Activated T-cell treated with anti-CD3 and anti-CD28 coated beads, Interleukin-2, amount 50 U/mL, for 24 hours (primary cell): ENCODE results near the gene NKX1-1.

ENCODE experiments used
- DNase-seq: peaks from one replicate; pipeline ENCODE4 v3.0.0-alpha.2; 2020
- H3K27ac Mint-ChIP-seq: 2 replicates; pipeline ENCODE4 v1.8.0; 2020; ENCODE audit warnings: mild to moderate bottlenecking, mixed read lengths
- H3K27me3 Mint-ChIP-seq: 2 replicates; pipeline ENCODE4 v1.8.0; 2020; ENCODE audit warnings: mixed read lengths
- H3K36me3 Mint-ChIP-seq: 2 replicates; pipeline ENCODE4 v1.8.0; 2020; ENCODE audit warnings: low read depth, mixed read lengths
- H3K4me1 Mint-ChIP-seq: 2 replicates; pipeline ENCODE4 v1.8.0; 2020; ENCODE audit warnings: low read depth, mixed read lengths
- H3K4me3 Mint-ChIP-seq: 2 replicates; pipeline ENCODE4 v1.8.0; 2020; ENCODE audit warnings: mild to moderate bottlenecking, moderate library complexity, mixed read lengths
- H3K9me3 Mint-ChIP-seq: 2 replicates; pipeline ENCODE4 v1.8.0; 2020; ENCODE audit warnings: mixed read lengths

The NKX1-1 gene

DNA sequence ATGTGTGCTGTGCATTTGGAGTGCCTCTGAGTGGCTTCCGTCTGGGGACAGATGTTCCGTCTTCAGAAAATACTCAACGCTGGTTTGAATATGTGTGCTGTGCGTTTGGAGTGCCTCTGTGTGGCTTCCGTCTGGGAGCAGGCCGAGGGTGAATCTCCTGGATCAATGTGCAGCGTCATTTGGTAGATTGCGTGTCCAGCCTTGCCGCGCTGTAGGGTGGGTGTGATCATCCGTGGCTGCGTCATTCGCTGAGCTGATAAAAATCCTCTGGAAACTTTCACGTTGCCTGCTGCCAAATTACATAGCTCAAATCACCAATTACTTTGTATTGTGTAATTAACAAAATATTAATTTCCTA is 47.1 kb downstream of the NKX1-1 start:
- Mint-ChIP-seq H3K27me3 (no peaks in the 10 kb centered on the region), H3K27ac (no peak overlapping the region), H3K4me3 (no peak overlapping the region), H3K9me3 (no peaks in the 10 kb centered on the region), H3K36me3 (peaks cover 51% of the 10 kb centered on the region), H3K4me1 (no peaks in the 10 kb centered on the region)
- no peak for DNase-seq

DNA sequence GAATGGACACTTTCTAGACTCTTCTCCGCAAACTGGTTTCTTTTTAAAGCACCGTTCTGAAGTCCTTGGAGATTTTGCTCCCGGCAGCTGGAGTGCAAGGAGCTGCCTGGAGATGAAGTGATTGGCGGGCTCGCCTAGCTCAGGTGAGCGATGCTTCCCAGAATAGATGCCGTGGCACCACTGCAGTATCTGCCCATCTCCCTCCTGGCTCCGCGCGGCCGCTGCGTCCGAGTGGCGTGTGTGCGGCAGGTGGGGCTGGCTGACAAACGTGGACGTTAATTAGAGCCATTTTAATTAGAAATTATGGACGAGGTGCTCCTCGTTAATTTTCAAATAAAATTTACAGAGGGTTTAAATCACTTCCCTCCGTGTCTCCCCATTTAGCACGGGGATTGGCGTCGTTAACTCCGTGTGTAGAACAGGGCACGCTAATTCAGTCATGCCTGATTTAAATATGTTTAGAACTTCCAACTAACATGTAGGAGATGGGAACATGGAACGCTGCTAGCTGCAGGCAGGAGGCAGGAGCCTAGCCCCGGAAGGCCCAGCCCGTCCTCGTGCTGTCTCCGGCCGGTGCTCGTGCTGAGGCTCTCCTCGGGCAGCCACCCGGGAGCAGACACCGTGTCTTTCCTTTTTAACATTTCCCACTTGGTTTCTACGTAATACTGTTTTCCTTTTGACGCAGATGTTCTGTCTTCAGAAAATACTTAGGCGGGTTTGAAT is 47.7 kb downstream of the NKX1-1 start:
- H3K36me3 Mint-ChIP-seq: peaks cover 50% of the 10 kb centered on the region
- H3K4me3 Mint-ChIP-seq: no peak overlapping the region
- H3K27ac Mint-ChIP-seq: no peak overlapping the region
- H3K4me1 Mint-ChIP-seq: no peaks in the 10 kb centered on the region
- H3K27me3 Mint-ChIP-seq: no peaks in the 10 kb centered on the region
- no peak for DNase-seq
- H3K9me3 Mint-ChIP-seq: no peaks in the 10 kb centered on the region

DNA sequence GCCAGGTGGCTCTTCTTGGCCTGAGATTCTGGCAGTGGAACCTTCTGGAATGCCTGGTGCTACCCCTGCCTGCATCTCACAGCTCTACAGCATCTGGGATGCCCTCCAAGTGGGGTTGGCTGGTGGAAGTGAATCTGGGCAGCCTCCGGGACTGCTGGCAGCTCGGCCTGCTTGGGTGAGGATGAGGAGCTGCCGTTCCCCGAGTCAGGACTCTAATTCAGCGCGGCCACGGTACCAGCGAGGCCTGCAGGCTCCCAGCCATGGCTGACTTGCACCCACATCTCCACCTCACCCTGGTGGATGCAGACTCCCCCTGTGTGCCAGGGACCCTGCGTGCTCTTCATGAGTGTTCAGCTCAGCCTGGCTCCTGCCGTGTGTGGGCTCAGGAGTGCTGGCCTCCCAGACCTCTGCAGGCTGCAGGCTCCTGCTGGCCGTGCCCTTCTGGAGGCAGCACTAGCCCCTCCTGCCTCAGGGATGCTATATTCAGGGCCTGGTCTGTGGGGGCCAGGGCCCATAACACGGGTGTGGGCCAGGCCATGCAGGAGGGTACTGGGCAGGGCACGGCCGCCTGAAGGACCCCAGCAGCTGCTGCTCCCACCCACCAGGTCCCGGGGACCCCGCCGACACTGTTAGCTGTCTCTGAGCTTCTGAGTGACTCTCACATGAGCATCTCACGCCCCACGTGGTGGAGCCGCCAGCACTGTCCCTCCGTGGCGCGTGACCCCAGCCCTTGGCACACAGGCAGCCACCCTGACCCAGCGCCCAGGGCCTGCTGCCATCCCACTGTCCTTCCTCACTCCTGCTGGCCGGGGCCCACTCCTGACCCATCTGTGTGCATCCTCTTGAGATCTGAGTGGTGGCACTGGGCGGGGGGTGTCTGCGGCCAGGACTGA is 48.6 kb downstream of the NKX1-1 start:
- DNase-seq: no peak
- no peaks in the 10 kb centered on the region for H3K27me3 Mint-ChIP-seq
- no peak overlapping the region for H3K4me3 Mint-ChIP-seq
- no peak overlapping the region for H3K27ac Mint-ChIP-seq
- no peaks in the 10 kb centered on the region for H3K9me3 Mint-ChIP-seq
- H3K36me3 Mint-ChIP-seq: peaks cover 49% of the 10 kb centered on the region
- H3K4me1 Mint-ChIP-seq: no peaks in the 10 kb centered on the region

GRCh38 chr4:1356181-1356998 is 49.9 kb downstream of the NKX1-1 start:
- peak; percentile 63 for DNase-seq
- Mint-ChIP-seq H3K4me3 (no peak overlapping the region), H3K36me3 (peaks cover 55% of the 10 kb centered on the region), H3K4me1 (peaks cover 7% of the 10 kb centered on the region), H3K27me3 (no peaks in the 10 kb centered on the region), H3K9me3 (no peaks in the 10 kb centered on the region), H3K27ac (no peak overlapping the region)

DNA sequence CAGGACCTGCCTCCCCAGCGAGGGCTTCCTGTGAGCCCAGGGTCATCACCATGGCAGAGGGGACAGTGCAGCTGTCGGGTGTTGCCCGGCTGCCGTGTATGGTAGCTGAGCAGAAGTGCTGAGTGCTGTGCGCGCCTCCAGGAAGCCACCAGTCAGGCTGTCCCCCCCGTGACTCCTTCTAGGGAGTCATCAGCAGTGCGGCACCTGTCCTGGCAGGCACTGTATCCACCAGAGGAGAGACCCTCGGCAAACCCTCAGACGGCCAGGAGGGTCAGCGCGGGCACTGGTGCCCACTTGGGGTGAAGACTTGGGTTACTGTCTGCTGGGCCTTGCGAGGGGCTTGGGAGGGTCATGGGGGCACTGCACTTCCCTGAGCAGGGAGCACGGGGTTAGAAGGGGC is 50.9 kb downstream of the NKX1-1 start:
- H3K4me3 Mint-ChIP-seq: no peak overlapping the region
- peaks cover 56% of the 10 kb centered on the region for H3K36me3 Mint-ChIP-seq
- peaks cover 9% of the 10 kb centered on the region for H3K4me1 Mint-ChIP-seq
- no peaks in the 10 kb centered on the region for H3K9me3 Mint-ChIP-seq
- no peak overlapping the region for H3K27ac Mint-ChIP-seq
- no peaks in the 10 kb centered on the region for H3K27me3 Mint-ChIP-seq
- DNase-seq: no peak

DNA sequence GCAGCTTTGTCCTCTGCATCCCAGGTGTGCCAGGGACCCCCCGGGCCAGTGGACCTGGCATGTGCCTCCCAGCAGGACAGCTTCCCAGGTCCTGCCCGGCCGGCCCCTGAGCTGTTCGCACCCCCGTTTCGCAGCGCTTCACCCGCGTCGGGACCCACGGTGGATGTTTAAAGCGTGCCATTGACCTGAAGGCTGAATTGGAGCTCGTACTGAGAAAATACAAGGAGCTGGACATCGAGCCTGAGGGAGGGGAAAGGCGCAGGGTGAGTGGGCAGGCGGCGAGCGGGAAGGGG is 51.3 kb downstream of the NKX1-1 start:
- H3K9me3 Mint-ChIP-seq: no peaks in the 10 kb centered on the region
- no peak overlapping the region for H3K4me3 Mint-ChIP-seq
- peaks cover 58% of the 10 kb centered on the region for H3K36me3 Mint-ChIP-seq
- peaks cover 13% of the 10 kb centered on the region for H3K4me1 Mint-ChIP-seq
- H3K27ac Mint-ChIP-seq: no peak overlapping the region
- no peak for DNase-seq
- no peaks in the 10 kb centered on the region for H3K27me3 Mint-ChIP-seq

DNA sequence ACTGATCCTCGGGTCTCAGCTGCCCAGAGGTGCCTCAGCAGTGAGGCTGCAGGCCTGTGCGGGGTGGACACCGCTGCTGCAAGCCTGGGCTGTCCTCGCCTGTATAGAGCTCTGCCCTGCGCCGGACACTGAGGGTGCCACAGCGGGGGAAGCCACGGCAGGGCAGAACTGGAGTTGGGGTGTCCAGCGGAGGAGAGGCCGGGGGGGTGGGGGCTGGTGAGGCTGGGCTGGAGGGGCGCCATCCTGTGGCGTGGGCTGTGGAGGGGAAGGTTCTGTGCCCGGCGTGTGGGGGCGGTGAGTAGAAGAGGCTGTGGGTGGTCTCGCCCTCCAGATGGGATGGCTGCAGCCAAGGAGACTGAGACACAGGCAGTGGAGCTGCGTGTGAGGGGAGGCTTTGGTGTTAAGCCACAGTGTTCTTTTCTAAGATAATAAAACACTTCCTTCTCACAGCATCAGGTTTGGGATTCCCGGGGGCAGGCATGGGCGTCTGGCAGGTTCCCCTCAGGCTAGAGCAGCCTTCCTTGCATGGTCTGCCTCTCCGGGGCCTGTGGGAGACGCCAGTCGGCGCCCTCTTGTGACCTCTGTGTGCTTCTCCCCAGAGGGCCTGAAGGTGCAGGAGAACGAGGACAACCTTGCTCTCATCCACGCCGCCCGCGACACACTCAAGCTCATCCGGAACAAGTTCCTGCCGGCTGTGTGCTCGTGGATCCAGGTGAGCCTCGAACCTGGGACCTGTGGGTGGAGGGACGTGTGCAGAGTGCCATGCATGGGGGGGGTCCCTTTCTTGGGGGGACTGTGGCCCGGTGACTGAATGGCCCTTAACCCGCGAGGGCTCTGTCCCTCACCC is 51.9 kb downstream of the NKX1-1 start:
- Mint-ChIP-seq H3K9me3 (no peaks in the 10 kb centered on the region), H3K27ac (no peak overlapping the region), H3K27me3 (no peaks in the 10 kb centered on the region), H3K4me1 (peaks cover 19% of the 10 kb centered on the region), H3K4me3 (no peak overlapping the region), H3K36me3 (peaks cover 58% of the 10 kb centered on the region)
- no peak for DNase-seq

DNA sequence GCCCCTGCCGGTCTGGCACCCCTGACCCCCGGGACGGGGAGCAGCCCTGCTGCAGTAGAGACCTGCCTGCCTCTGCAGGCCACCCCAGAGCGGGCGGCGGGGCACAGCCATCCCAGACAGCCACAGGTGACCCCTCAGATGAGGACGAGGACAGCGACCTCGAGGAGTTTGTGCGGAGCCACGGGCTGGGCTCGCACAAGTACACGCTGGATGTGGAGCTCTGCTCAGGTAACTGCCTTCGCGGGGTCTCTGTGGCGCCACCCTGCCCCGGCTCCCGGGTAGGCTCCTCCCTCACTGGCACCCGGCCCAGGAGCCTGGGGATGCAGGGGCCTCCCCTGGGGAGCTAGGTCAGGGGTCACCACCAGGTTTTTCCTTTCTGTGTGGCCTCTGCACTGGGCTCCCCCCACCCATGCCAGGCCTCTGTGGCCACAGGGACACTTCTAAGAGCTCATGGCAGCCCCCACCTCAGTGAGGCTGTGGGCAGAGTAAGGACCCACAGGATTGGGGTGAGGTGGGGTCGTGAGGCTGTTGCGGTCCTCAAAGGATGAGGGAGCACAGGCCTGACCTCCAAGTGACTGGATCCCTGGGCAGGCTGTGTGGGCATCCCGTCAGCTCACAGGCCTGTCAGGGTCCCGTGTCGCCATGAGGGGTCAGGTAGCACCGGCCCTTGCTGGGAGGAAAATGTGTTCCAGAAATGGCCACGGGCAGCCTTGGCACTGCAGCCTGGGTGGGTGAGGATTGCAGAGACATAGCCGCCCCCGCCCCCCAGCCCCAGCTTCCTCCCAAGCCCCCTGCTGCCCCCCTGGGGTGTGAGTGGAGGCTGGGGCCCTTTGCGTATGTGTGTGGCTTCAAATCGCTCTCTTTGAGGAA is 52.8 kb downstream of the NKX1-1 start:
- Mint-ChIP-seq H3K27me3 (no peaks in the 10 kb centered on the region), H3K27ac (no peak overlapping the region), H3K9me3 (no peaks in the 10 kb centered on the region), H3K4me3 (no peak overlapping the region), H3K4me1 (peaks cover 28% of the 10 kb centered on the region), H3K36me3 (peaks cover 57% of the 10 kb centered on the region)
- no peak for DNase-seq
